Measurements from ENCODE around the gene LETMD1. TPM values are rescaled to one million over a fixed set of nuclear protein-coding genes. Genes with fewer than 3 reads are reported as not detected.

The LETMD1 gene
- total and polyA plus RNA-seq, 2 of the 8 experiments (the other 6 are each of a cell fraction or from before 2014, with no cell fraction given), result 39.4 to 65.3 TPM

GRCh38 chr12:51051787-51052186 is 3.7 kb downstream of the LETMD1 start:
- Histone ChIP-seq H2AK5ac (ENCODE audit: low read depth, low read length) (no peak overlapping the region), H3K9ac (replicated peaks in 1 of 4; ENCODE audit: extremely low read depth in 1 of 4, low read depth in 3 of 4, low read length in 3 of 4) (no peak overlapping the region), H2BK15ac (ENCODE audit: low read length) (no peak overlapping the region), H3K23ac (ENCODE audit: insufficient read length) (no peak overlapping the region), H3K27ac (ENCODE audit: low read depth, low read length) (no peak overlapping the region), H3K18ac (ENCODE audit: extremely low read depth, low read length) (no peak overlapping the region), H3K14ac (ENCODE audit: insufficient read length) (no peak overlapping the region), H2BK120ac (replicated peaks; ENCODE audit: low read depth, low read length) (no peak overlapping the region), H2BK5ac (ENCODE audit: low read depth, low read length) (no peak overlapping the region), H2AFZ (ENCODE audit: low read length) (no peak overlapping the region), H4K20me1 (replicated peaks in 1 of 2; ENCODE audit: control insufficient read depth in 1 of 2, insufficient read depth in 2 of 2, low read length in 2 of 2) (peaks cover 0 to 3% of the 10 kb centered on the region in 2 experiments), H3K4me3 (ENCODE audit: extremely low read depth in 1 of 4, insufficient read depth in 2 of 4, low read depth in 3 of 4, low read length in 4 of 4) (no peak overlapping the region), H3K27me3 (replicated peaks in 1 of 4; ENCODE audit: control insufficient read depth in 3 of 4, extremely low read depth in 1 of 4, insufficient read depth in 3 of 4, low read length in 3 of 4) (no peaks in the 10 kb centered on the region), H3K36me3 (ENCODE audit: control insufficient read depth in 2 of 4, insufficient read depth in 4 of 4, low read length in 3 of 4) (peaks cover 6 to 34% (median 26%) of the 10 kb centered on the region in 4 experiments), H2BK12ac (ENCODE audit: low read depth, low read length) (0 out of 2 replicates have a peak overlapping the region, but pooled peaks have one; percentile 9), H3K4me2 (ENCODE audit: insufficient read depth in 1 of 2, low read depth in 2 of 2, low read length in 2 of 2) (no peak overlapping the region), H2BK20ac (ENCODE audit: low read length) (no peak overlapping the region), H3K4me1 (replicated peaks in 1 of 4; ENCODE audit: control insufficient read depth in 3 of 4, insufficient read depth in 4 of 4, low read length in 3 of 4) (peaks cover 0 to 4% (median 1%) of the 10 kb centered on the region in 4 experiments; a peak in 3 of 7 replicates), H3K56ac (replicated peaks; ENCODE audit: insufficient read length, low read depth, low read length) (no peak overlapping the region), H3K9me3 (ENCODE audit: insufficient read depth in 2 of 2, low read depth in 1 of 2, low read length in 1 of 2) (no peaks in the 10 kb centered on the region), H3K79me1 (ENCODE audit: low read depth, low read length) (peaks cover 2% of the 10 kb centered on the region; the same call in 1 of the 2 replicates), H3K79me2 (ENCODE audit: control insufficient read depth in 1 of 2, insufficient read depth in 2 of 2, low read length in 2 of 2) (peaks cover 0 to 15% of the 10 kb centered on the region in 2 experiments; a peak in 1 of 4 replicates), H3K4ac (replicated peaks; ENCODE audit: insufficient read length, low read depth, low read length) (no peak overlapping the region), H3K23me2 (ENCODE audit: low read depth, low read length) (peaks cover 7% of the 10 kb centered on the region), H4K8ac (ENCODE audit: extremely low read depth, insufficient read depth, low read length) (no peak overlapping the region), H4K91ac (replicated peaks; ENCODE audit: insufficient read length, low read length) (no peak overlapping the region), H4K5ac (ENCODE audit: insufficient read length, low read depth, low read length) (no peak overlapping the region)
- DNase-seq (ENCODE audit: low read depth in 1 of 2, low spot score in 2 of 2) (no peak), FAIRE-seq (no peak)
- POLR2A ChIA-PET (ENCODE audit: partially characterized antibody), result interaction anchor here (0.8 to 1.7 kb wide), 7 partner anchors 10 to 180 kb away, joined by 3 to 9 read pairs (median 3); partner anchors contain the start of genes CSRNP2 and POU6F1
- CTCF ChIA-PET (ENCODE audit: partially characterized antibody), result interaction anchor here (0.6 to 0.8 kb wide), 3 partner anchors 11 to 287 kb away, joined by 3 to 4 read pairs (median 3); no protein-coding TSS in a partner anchor
- 87% methylated on average over 4 of the region's 4 CpGs; no CpG with 5 or more reads in 1 of the 2 experiments for WGBS, 2 experiments (ENCODE audit: extremely low coverage in 1 of 2, insufficient coverage in 1 of 2, insufficient read length in 1 of 2, insufficient replicate concordance in 2 of 2, low coverage in 1 of 2, low lambda C conversion rate in 2 of 2, missing lambda C conversion rate in 1 of 2)
- TF ChIP-seq POLR2AphosphoS5 (IDR thresholded peaks at IDR 0.05; ENCODE audit: low read depth, low read length) (no peak), BRCA1 (IDR thresholded peaks at IDR 0.05; ENCODE audit: low read depth, low read length) (no peak), RNF2 (IDR thresholded peaks at IDR 0.05; ENCODE audit: borderline replicate concordance, low read depth, low read length, missing control alignments, poor library complexity, severe bottlenecking) (no peak), PHF8 (conservative IDR thresholded peaks at IDR 0.05; ENCODE audit: low read depth, low read length) (no peak)
